Activated CD4-positive, alpha-beta T cell treated with anti-CD3 and anti-CD28 coated beads for 1 hour (primary cell): ENCODE data around the gene MLH3.

ENCODE experiments used
- DNase-seq: peaks from one replicate; pipeline ENCODE4 v3.0.0-alpha.2; 2020

Gene MLH3

GRCh38 chr14:75064205-75064567, 12.9 kb upstream of the MLH3 start:
- DNase-seq: no peak

GRCh38 chr14:75063491-75064204, 12.4 kb upstream of the MLH3 start, which contains the start of gene ACYP1:
TSS of gene ACYP1 (minus strand) at chr14:75064024. CDS start at chr14:75063553, 471 bp downstream.
- DNase-seq: peak; percentile 82

GRCh38 chr14:75063013-75063412, 11.7 kb upstream of the MLH3 start:
- no peak for DNase-seq

- no peak for DNase-seq
Measured at GRCh38 chr14:75060420-75060819, 9.2 kb upstream of the MLH3 start.

GRCh38 chr14:75059642-75060041, 8.4 kb upstream of the MLH3 start:
- DNase-seq: no peak

- no peak for DNase-seq
Measured at GRCh38 chr14:75054421-75054820, 3.2 kb upstream of the MLH3 start.

- no peak for DNase-seq
Measured at GRCh38 chr14:75053396-75054291, 2.4 kb upstream of the MLH3 start.

- DNase-seq: no peak
Measured at GRCh38 chr14:75051556-75051899, 261 bp upstream of the MLH3 start.

- DNase-seq: no peak
Measured at GRCh38 chr14:75049731-75050201, 1.5 kb downstream of the MLH3 start.

- DNase-seq: no peak
Measured at GRCh38 chr14:75049136-75049535, 2.1 kb downstream of the MLH3 start.

- no peak for DNase-seq
Measured at GRCh38 chr14:75048101-75048500, 3.2 kb downstream of the MLH3 start.

- DNase-seq: no peak
Measured at GRCh38 chr14:75047506-75047905, 3.8 kb downstream of the MLH3 start.

GRCh38 chr14:75046899-75047298, 4.4 kb downstream of the MLH3 start:
- DNase-seq: no peak

- no peak for DNase-seq
Measured at GRCh38 chr14:75046275-75046674, 5.0 kb downstream of the MLH3 start.

- no peak for DNase-seq
Measured at GRCh38 chr14:75044752-75045151, 6.5 kb downstream of the MLH3 start.

- DNase-seq: no peak
Measured at GRCh38 chr14:75044322-75044721, 6.9 kb downstream of the MLH3 start.

- no peak for DNase-seq
Measured at GRCh38 chr14:75042035-75042434, 9.2 kb downstream of the MLH3 start.

GRCh38 chr14:75041613-75042012, 9.7 kb downstream of the MLH3 start:
- no peak for DNase-seq

- DNase-seq: no peak
Measured at GRCh38 chr14:75040959-75041358, 10.3 kb downstream of the MLH3 start.

- no peak for DNase-seq
Measured at GRCh38 chr14:75040507-75040906, 10.8 kb downstream of the MLH3 start.

- DNase-seq: no peak
Measured at GRCh38 chr14:75032939-75033338, 18.3 kb downstream of the MLH3 start.

GRCh38 chr14:75030147-75030546, 21.1 kb downstream of the MLH3 start:
- DNase-seq: no peak

- DNase-seq: no peak
Measured at GRCh38 chr14:75025876-75026275, 25.4 kb downstream of the MLH3 start.

- no peak for DNase-seq
Measured at GRCh38 chr14:75025082-75025481, 26.2 kb downstream of the MLH3 start.
